H1 (cell line): ENCODE measurements around the gene P2RY11. TPM values are rescaled to one million over a fixed set of nuclear protein-coding genes. Genes with fewer than 3 reads are reported as not detected.

Experiments
- CTCF ChIA-PET: fragments of 300-600 bp; sonication (Branson Sonifier 250); formaldehyde crosslinking; loops from one replicate; lab custom pipeline; 2021; ENCODE audit not compliant: partially characterized antibody; lab: Charles Lee
- POLR2A ChIA-PET: fragments of 300-600 bp; sonication (Branson Sonifier 250); formaldehyde crosslinking; loops from one replicate; lab custom pipeline; 2021; ENCODE audit warnings: inconsistent platforms; ENCODE audit not compliant: partially characterized antibody; lab: Charles Lee
- DNase-seq, 2 experiments: peaks; one replicate each; pipeline versions ENCODE4 v3.0.0 to v3.0.0-alpha.2; 2010 to 2022; ENCODE audit warnings: low spot score in 2 of 2, low read depth in 1 of 2, mixed read lengths in 1 of 2
- FAIRE-seq: peaks from 2 replicates; lab custom pipeline; 2011; peaks lifted over from hg19 to GRCh38; lab: Jason Lieb, UNC
- H2AFZ ChIP-seq: 2 replicates; pipeline ENCODE4 v1.8.1; 2012; ENCODE audit warnings: low read length, inconsistent platforms
- H2AK5ac ChIP-seq: 2 replicates; pipeline ENCODE4 v1.6.1; 2013; ENCODE audit warnings: low read depth, low read length
- H2BK120ac ChIP-seq: replicated peaks from 2 replicates; pipeline ENCODE3; 2013; ENCODE audit warnings: low read depth, low read length, inconsistent platforms
- H2BK12ac ChIP-seq: 2 replicates; pipeline ENCODE4 v1.6.1; 2013; ENCODE audit warnings: low read depth, low read length
- H2BK15ac ChIP-seq: 2 replicates; pipeline ENCODE4 v1.6.1; 2013; ENCODE audit warnings: low read length
- H2BK20ac ChIP-seq: 2 replicates; pipeline ENCODE4 v1.6.1; 2013; ENCODE audit warnings: low read length
- H2BK5ac ChIP-seq: 2 replicates; pipeline ENCODE4 v1.6.1; 2013; ENCODE audit warnings: low read depth, low read length
- H3K14ac ChIP-seq: 2 replicates; pipeline ENCODE4 v1.6.1; 2013; ENCODE audit warnings: inconsistent platforms; ENCODE audit not compliant: insufficient read length
- H3K18ac ChIP-seq: 2 replicates; pipeline ENCODE4 v1.6.1; 2013; ENCODE audit warnings: low read length; ENCODE audit errors: extremely low read depth
- H3K23ac ChIP-seq: 2 replicates; pipeline ENCODE4 v1.6.1; 2013; ENCODE audit warnings: inconsistent platforms; ENCODE audit not compliant: insufficient read length
- H3K23me2 ChIP-seq: 2 replicates; pipeline ENCODE4 v1.6.1; 2013; ENCODE audit warnings: low read depth, low read length
- H3K27ac ChIP-seq: 2 replicates; pipeline ENCODE4 v1.6.1; 2011; ENCODE audit warnings: low read depth, low read length, inconsistent platforms
- H3K27me3 ChIP-seq, 4 experiments: replicated peaks in 1 of 4; 1 replicate in 1 of 4; 2 replicates in 3 of 4; pipeline versions ENCODE4 v1.6.1 to v1.8.1; 2011 to 2013; ENCODE audit warnings: low read length in 3 of 4, mild to moderate bottlenecking in 3 of 4, inconsistent platforms in 2 of 4, mixed read lengths in 2 of 4, moderate library complexity in 1 of 4; ENCODE audit not compliant: control insufficient read depth in 3 of 4, insufficient read depth in 3 of 4; ENCODE audit errors: extremely low read depth in 1 of 4
- H3K36me3 ChIP-seq, 4 experiments: 2 replicates each; pipeline versions ENCODE4 v1.6.1 to v1.8.1; 2011 to 2013; ENCODE audit warnings: mild to moderate bottlenecking in 4 of 4, low read length in 3 of 4, moderate library complexity in 2 of 4, control low read depth in 1 of 4, inconsistent platforms in 1 of 4; ENCODE audit not compliant: insufficient read depth in 4 of 4, control insufficient read depth in 2 of 4
- H3K4ac ChIP-seq: replicated peaks from 2 replicates; pipeline ENCODE3; 2013; ENCODE audit warnings: low read length, low read depth, mixed read lengths, inconsistent platforms; ENCODE audit not compliant: insufficient read length
- H3K4me1 ChIP-seq, 4 experiments: replicated peaks in 1 of 4; 1 replicate in 1 of 4; 2 replicates in 3 of 4; pipeline versions ENCODE4 v1.6.1 to v1.8.1; 2011 to 2013; ENCODE audit warnings: low read length in 3 of 4, inconsistent platforms in 2 of 4, mixed read lengths in 1 of 4; ENCODE audit not compliant: insufficient read depth in 4 of 4, control insufficient read depth in 3 of 4
- H3K4me2 ChIP-seq, 2 experiments: 2 replicates each; pipeline versions ENCODE4 v1.6.1 to v1.8.1; 2011 to 2013; ENCODE audit warnings: low read depth in 2 of 2, low read length in 2 of 2, control low read depth in 1 of 2, inconsistent platforms in 1 of 2, mild to moderate bottlenecking in 1 of 2; ENCODE audit not compliant: insufficient read depth in 1 of 2
- H3K4me3 ChIP-seq, 4 experiments: fragments of 200-600, 300-600 bp in 1 of 4; sonication (generic), shearing (Covaris generic), sonication (Bioruptor Twin) in 1 of 4; 2 replicates each; pipeline versions ENCODE4 v1.5.1 to v1.8.1; 2011 to 2016; ENCODE audit warnings: low read length in 4 of 4, low read depth in 3 of 4, control low read depth in 2 of 4, inconsistent platforms in 2 of 4, mild to moderate bottlenecking in 2 of 4, mixed read lengths in 1 of 4, moderate library complexity in 1 of 4; ENCODE audit not compliant: insufficient read depth in 2 of 4; ENCODE audit errors: extremely low read depth in 1 of 4
- H3K56ac ChIP-seq: replicated peaks from 2 replicates; pipeline ENCODE3; 2013; ENCODE audit warnings: low read depth, mild to moderate bottlenecking, mixed read lengths, low read length, inconsistent platforms; ENCODE audit not compliant: insufficient read length
- H3K79me1 ChIP-seq: 2 replicates; pipeline ENCODE4 v1.6.1; 2013; ENCODE audit warnings: low read depth, low read length, control low read depth
- H3K79me2 ChIP-seq, 2 experiments: 2 replicates each; pipeline versions ENCODE4 v1.6.1 to v1.8.1; 2012 to 2013; ENCODE audit warnings: low read length in 2 of 2, mild to moderate bottlenecking in 2 of 2, inconsistent platforms in 1 of 2; ENCODE audit not compliant: insufficient read depth in 2 of 2, control insufficient read depth in 1 of 2
- H3K9ac ChIP-seq, 4 experiments: replicated peaks in 1 of 4; 1 replicate in 1 of 4; 2 replicates in 3 of 4; pipeline versions ENCODE4 v1.6.1 to v1.8.1; 2011 to 2013; ENCODE audit warnings: low read depth in 3 of 4, low read length in 3 of 4, control low read depth in 2 of 4, mild to moderate bottlenecking in 2 of 4, moderate library complexity in 2 of 4, inconsistent platforms in 1 of 4; ENCODE audit errors: extremely low read depth in 1 of 4
- H3K9me3 ChIP-seq, 2 experiments: 2 replicates each; pipeline versions ENCODE4 v1.6.1 to v1.8.1; 2012 to 2013; ENCODE audit warnings: mild to moderate bottlenecking in 2 of 2, moderate library complexity in 2 of 2, control low read depth in 1 of 2, inconsistent platforms in 1 of 2, low read depth in 1 of 2, low read length in 1 of 2, mixed read lengths in 1 of 2; ENCODE audit not compliant: insufficient read depth in 2 of 2
- H4K20me1 ChIP-seq, 2 experiments: replicated peaks in 1 of 2; 2 replicates each; pipeline versions ENCODE3 to v1.8.1; 2011 to 2013; ENCODE audit warnings: inconsistent platforms in 2 of 2, low read length in 2 of 2, mild to moderate bottlenecking in 1 of 2; ENCODE audit not compliant: insufficient read depth in 2 of 2, control insufficient read depth in 1 of 2
- H4K5ac ChIP-seq: 2 replicates; pipeline ENCODE4 v1.6.1; 2013; ENCODE audit warnings: low read length, low read depth, mixed read lengths, inconsistent platforms; ENCODE audit not compliant: insufficient read length
- H4K8ac ChIP-seq: 2 replicates; pipeline ENCODE4 v1.8.0; 2013; ENCODE audit warnings: mild to moderate bottlenecking, moderate library complexity, low read length, inconsistent platforms; ENCODE audit not compliant: insufficient read depth; ENCODE audit errors: extremely low read depth
- H4K91ac ChIP-seq: replicated peaks from 2 replicates; pipeline ENCODE3; 2013; ENCODE audit warnings: low read length, mixed read lengths, inconsistent platforms; ENCODE audit not compliant: insufficient read length
- WGBS, 2 experiments: shearing (Covaris generic) in 1 of 2; methylation state at CpG; one replicate each; pipeline versions ENCODE4 v1.1.6 to v1.1.7; 2013 to 2015; ENCODE audit warnings: low lambda C conversion rate in 2 of 2, mixed read lengths in 2 of 2, inconsistent platforms in 1 of 2, low coverage in 1 of 2, missing lambda C conversion rate in 1 of 2; ENCODE audit not compliant: insufficient replicate concordance in 2 of 2, insufficient coverage in 1 of 2, insufficient read length in 1 of 2; ENCODE audit errors: extremely low coverage in 1 of 2, missing lambda C conversion rate in 1 of 2; 5-methylcytosine and 5-hydroxymethylcytosine counted together
- polyA plus RNA-seq, 7 experiments: library from polyadenylated mRNA; depleted of rRNA in 3 of 7; stranded (reverse) in 5 of 7; unstranded in 2 of 7; fragments of >200 nt in 5 of 7; fragments of 200-250 nt in 2 of 7; gene quantifications; 1 replicate in 5 of 7; 2 replicates in 1 of 7; 4 replicates in 1 of 7; pipeline versions ENCODE4 v1.2.1 to v1.2.3, GENCODE V29; 2011 to 2013; ENCODE audit warnings: missing spikeins in 2 of 7, mixed read lengths in 2 of 7
- total RNA-seq: library from RNA; stranded (reverse); fragmentation: NEBNext Ultra II Directional; extraction: Animal tissue kit (Norgen Biotek cat#: 25700); gene quantifications from 2 replicates; pipeline ENCODE4 v1.2.1, GENCODE V29; 2021

Gene P2RY11
- total and polyA plus RNA-seq, 2 of the 8 experiments (the other 6 are each of a cell fraction or from before 2014, with no cell fraction given), result 9.2 to 18.0 TPM

GRCh38 chr19:10142701-10143375, 31.3 kb downstream of the P2RY11 start:
- H3K4me1 ChIP-seq, result no peaks in the 10 kb centered on the region
- H2BK20ac ChIP-seq, result no peak overlapping the region
- H2BK12ac ChIP-seq, result no peak overlapping the region
- H3K27me3 ChIP-seq, result no peaks in the 10 kb centered on the region
- no peak for FAIRE-seq
- no peak overlapping the region for H3K9ac ChIP-seq
- POLR2A ChIA-PET, result interaction anchor here (0.7 to 3.3 kb wide), 7 partner anchors 12 to 306 kb away, joined by 3 to 10 read pairs (median 3); no protein-coding TSS in a partner anchor
- no peak overlapping the region for H3K14ac ChIP-seq
- H2AFZ ChIP-seq, result no peak overlapping the region
- no peak for DNase-seq
- no peak overlapping the region for H2AK5ac ChIP-seq
- no peaks in the 10 kb centered on the region for H3K23me2 ChIP-seq
- no peaks in the 10 kb centered on the region for H3K79me2 ChIP-seq
- H4K8ac ChIP-seq, result no peak overlapping the region
- CTCF ChIA-PET, result interaction anchor here (1.2 to 1.6 kb wide), 3 partner anchors 15 to 116 kb away, joined by 3 to 4 read pairs (median 3); no protein-coding TSS in a partner anchor
- peaks cover 53 to 94% (median 88%) of the 10 kb centered on the region in 4 experiments for H3K36me3 ChIP-seq
- H3K4me3 ChIP-seq, result no peak overlapping the region
- no peak overlapping the region for H2BK15ac ChIP-seq
- whole genome bisulfite sequencing, 2 experiments, result 85% methylated on average over 13 of the region's 15 CpGs; no CpG with 5 or more reads in 1 of the 2 experiments
- peaks cover 6 to 25% of the 10 kb centered on the region in 2 experiments for H4K20me1 ChIP-seq
- no peak overlapping the region for H3K27ac ChIP-seq
- no peak overlapping the region for H4K91ac ChIP-seq
- no peak overlapping the region for H3K18ac ChIP-seq
- H2BK120ac ChIP-seq, result no peak overlapping the region
- H3K4me2 ChIP-seq, result no peak overlapping the region
- H3K23ac ChIP-seq, result no peak overlapping the region
- no peak overlapping the region for H3K4ac ChIP-seq
- H3K56ac ChIP-seq, result no peak overlapping the region
- no peak overlapping the region for H2BK5ac ChIP-seq
- H3K79me1 ChIP-seq, result no peaks in the 10 kb centered on the region
- H3K9me3 ChIP-seq, result no peaks in the 10 kb centered on the region
- H4K5ac ChIP-seq, result no peak overlapping the region
